GM23248 (cell line): ENCODE data around the gene RASSF1.

Experiments
- EZH2 ChIP-seq: fragments of 200-600 bp; sonication (generic); IDR thresholded peaks from 2 replicates; pipeline ENCODE4 v1.6.1; 2018; ENCODE audit warnings: antibody characterized with exemption, mild to moderate bottlenecking; ENCODE audit not compliant: insufficient read depth, poor library complexity, severe bottlenecking
- EZH2phosphoT487 ChIP-seq: fragments of 200-600 bp; sonication (generic); IDR thresholded peaks from 2 replicates; pipeline ENCODE4 v1.6.1; 2018; ENCODE audit warnings: antibody characterized with exemption, moderate library complexity, mild to moderate bottlenecking, low read depth; ENCODE audit not compliant: insufficient read depth

- TF ChIP-seq EZH2, result no peak
- TF ChIP-seq EZH2phosphoT487, result no peak
Measured at GRCh38 chr3:50290161-50290641, 50.4 kb downstream of the RASSF1 start.
